Subcutaneous abdominal adipose tissue (tissue), 5 donors: ENCODE measurements around the gene ATP10B.

Experiments
- H3K27ac ChIP-seq: one replicate; pipeline ENCODE4 v1.7.0; 2013; ENCODE audit warnings: low read depth, mild to moderate bottlenecking, inconsistent platforms, low read length, moderate library complexity
- H3K27me3 ChIP-seq, 5 donors: one replicate each; pipeline ENCODE4 v1.7.0; 2013; ENCODE audit warnings: low read length in 5 of 5, inconsistent platforms in 1 of 5; ENCODE audit not compliant: control insufficient read depth in 5 of 5, insufficient read depth in 4 of 5
- H3K36me3 ChIP-seq, 5 donors: one replicate each; pipeline ENCODE4 v1.7.0; 2013; ENCODE audit warnings: low read length in 5 of 5; ENCODE audit not compliant: control insufficient read depth in 5 of 5, insufficient read depth in 5 of 5
- H3K4me1 ChIP-seq, 5 donors: one replicate each; pipeline ENCODE4 v1.7.0; 2013; ENCODE audit warnings: low read length in 5 of 5, mild to moderate bottlenecking in 3 of 5, moderate library complexity in 1 of 5; ENCODE audit not compliant: control insufficient read depth in 5 of 5, insufficient read depth in 5 of 5
- H3K4me3 ChIP-seq, 5 donors: one replicate each; pipeline ENCODE4 v1.7.0; 2013; ENCODE audit warnings: low read length in 5 of 5, low read depth in 1 of 5
- H3K9ac ChIP-seq, 5 donors: one replicate each; pipeline ENCODE4 v1.7.0; 2013; ENCODE audit warnings: low read length in 5 of 5, mild to moderate bottlenecking in 4 of 5, moderate library complexity in 3 of 5
- H3K9me3 ChIP-seq, 5 donors: one replicate each; pipeline ENCODE4 v1.7.0; 2013; ENCODE audit warnings: low read length in 5 of 5; ENCODE audit not compliant: control insufficient read depth in 5 of 5
- donor health status: healthy.
- donor health status: healthy.
- donor health status: healthy.
- donor health status: healthy.
- donor health status: healthy.

ATP10B gene

DNA sequence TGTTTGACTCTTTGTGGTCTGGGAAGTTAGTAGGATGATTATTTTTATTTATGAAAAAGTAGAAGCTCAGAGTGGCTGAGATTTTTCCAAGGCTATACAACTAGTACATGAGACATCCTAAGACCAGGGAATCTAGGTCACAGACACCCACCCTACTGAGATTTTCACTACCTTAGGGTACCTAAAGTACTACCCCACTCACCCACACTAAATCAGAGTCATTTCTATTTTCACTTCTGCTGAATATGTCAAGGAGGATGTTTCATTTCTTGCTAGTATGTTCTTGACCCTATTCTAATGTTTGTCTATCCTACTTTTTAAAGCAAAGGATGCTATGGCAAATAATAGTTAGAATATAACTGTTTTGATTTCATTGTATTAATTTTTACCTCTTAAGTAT is 206.0 kb downstream of the ATP10B start:
- no peak overlapping the region for H3K27ac ChIP-seq
- H3K9me3 ChIP-seq: no peaks in the 10 kb centered on the region
- H3K4me1 ChIP-seq: peaks cover 0 to 7% (median 0%) of the 10 kb centered on the region in 5 donors
- no peaks in the 10 kb centered on the region for H3K27me3 ChIP-seq
- no peak overlapping the region for H3K4me3 ChIP-seq
- H3K9ac ChIP-seq: no peak overlapping the region
- H3K36me3 ChIP-seq: no peaks in the 10 kb centered on the region

DNA sequence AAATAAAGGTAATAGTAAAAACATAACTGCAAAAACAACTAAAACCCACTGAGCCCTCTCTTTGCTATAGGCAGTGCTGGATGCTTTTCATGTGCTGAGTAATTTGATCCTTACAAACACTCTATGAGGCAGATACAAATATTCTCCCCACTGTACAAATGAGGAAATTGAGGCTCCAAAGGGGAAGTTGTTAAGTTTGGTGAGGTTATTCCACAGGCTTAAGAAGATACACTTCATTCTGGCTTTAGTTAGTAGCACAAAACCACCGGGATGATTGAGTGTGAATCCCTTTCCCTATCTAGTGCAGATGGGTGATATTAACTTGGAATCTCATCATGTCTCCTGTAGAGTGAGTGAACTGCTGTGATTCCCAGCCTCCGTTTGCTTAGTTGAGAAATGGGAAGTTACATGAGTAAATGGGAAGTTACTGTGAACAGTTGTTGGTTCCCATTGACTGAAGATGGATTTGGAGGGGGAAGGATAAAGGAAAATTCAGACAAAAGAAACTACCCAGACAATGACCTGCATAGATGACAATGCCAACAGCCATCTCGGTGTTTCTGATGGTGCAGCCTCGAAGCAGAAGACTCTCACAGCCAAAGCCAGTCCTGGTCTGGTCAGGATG is 208.3 kb downstream of the ATP10B start:
- no peaks in the 10 kb centered on the region for H3K27me3 ChIP-seq
- no peak overlapping the region for H3K27ac ChIP-seq
- no peaks in the 10 kb centered on the region for H3K9me3 ChIP-seq
- H3K36me3 ChIP-seq: no peaks in the 10 kb centered on the region
- H3K4me1 ChIP-seq: peaks cover 0 to 7% (median 0%) of the 10 kb centered on the region in 5 donors
- no peak overlapping the region for H3K9ac ChIP-seq
- no peak overlapping the region for H3K4me3 ChIP-seq

DNA sequence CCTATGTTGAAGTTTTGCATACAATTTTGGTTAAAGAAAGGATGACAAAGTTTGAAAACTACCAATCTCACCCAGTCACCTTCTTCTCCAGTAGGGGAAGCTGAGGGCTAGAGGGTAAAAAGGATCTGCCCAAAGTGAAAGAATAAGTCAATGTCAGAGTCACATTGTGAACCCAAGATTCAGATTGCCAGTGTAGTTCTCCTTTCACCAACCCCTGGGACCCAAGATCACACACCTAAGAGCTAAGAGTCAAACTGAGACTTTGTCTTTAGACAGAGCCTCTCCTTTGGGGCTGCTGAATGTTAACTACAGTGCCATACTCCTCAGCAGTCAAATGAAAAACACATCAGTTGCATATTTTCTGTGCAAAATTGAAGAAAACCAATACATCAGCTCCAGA is 210.6 kb downstream of the ATP10B start:
- Histone ChIP-seq H3K4me3 (no peak overlapping the region), H3K4me1 (peaks cover 0 to 7% (median 0%) of the 10 kb centered on the region in 5 donors), H3K9me3 (no peaks in the 10 kb centered on the region), H3K27ac (no peak overlapping the region), H3K27me3 (peaks cover 0 to 4% (median 0%) of the 10 kb centered on the region in 5 donors), H3K36me3 (no peaks in the 10 kb centered on the region), H3K9ac (no peak overlapping the region)

DNA sequence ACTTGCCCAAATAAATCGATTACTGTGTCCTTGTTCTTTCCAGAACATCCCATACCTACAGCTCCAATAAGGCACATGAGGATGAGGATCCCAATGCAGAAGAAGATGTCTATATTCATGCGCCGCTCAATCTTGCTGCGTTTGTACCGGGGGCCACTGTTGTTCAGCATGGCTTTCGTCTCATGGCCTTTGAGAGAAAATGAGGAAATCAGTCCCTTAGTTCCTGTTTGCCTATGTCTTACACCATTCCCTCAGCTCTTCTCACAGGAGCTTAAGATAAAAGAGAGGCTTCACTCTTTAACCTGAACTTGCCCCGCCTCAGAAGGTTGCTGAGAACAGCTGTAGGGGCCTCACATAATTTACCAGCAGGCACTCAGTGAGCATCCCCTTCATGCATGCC is 211.6 kb downstream of the ATP10B start:
- no peak overlapping the region for H3K4me3 ChIP-seq
- no peaks in the 10 kb centered on the region for H3K36me3 ChIP-seq
- no peak overlapping the region for H3K9ac ChIP-seq
- no peaks in the 10 kb centered on the region for H3K9me3 ChIP-seq
- H3K27ac ChIP-seq: no peak overlapping the region
- H3K27me3 ChIP-seq: peaks cover 0 to 4% (median 0%) of the 10 kb centered on the region in 5 donors
- H3K4me1 ChIP-seq: peaks cover 0 to 7% (median 0%) of the 10 kb centered on the region in 5 donors

DNA sequence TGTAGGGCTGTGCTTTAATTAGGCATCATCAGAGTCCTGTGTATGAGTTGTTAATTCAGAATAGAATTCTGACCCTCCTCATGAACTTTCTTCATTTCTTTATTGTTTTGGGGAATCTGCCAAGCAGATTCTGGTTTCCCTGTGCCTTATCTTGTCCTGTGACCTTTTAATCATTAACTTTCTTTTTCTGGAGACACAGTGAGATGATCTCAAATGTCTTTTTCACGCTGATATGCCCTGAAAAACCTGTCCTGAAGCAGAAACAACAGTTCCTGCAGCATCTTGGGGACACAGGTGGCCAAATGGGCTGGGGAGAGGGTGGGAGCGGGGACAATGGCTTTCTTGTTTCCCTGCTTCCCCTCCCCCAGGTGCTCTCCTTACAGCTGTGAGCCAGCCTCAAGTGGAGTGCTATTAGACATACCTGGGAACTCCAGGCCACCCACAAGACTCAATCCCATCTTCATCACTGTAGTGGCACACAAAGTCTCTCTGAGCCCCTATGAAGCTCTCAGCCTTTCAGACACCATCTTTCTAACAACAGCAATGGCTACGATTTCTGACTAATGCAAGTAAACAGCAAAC is 213.8 kb downstream of the ATP10B start:
- Histone ChIP-seq H3K27ac (no peak overlapping the region), H3K27me3 (peaks cover 0 to 4% (median 0%) of the 10 kb centered on the region in 5 donors), H3K9me3 (no peaks in the 10 kb centered on the region), H3K4me1 (peaks cover 0 to 2% (median 0%) of the 10 kb centered on the region in 5 donors), H3K36me3 (no peaks in the 10 kb centered on the region), H3K9ac (no peak overlapping the region), H3K4me3 (no peak overlapping the region)

DNA sequence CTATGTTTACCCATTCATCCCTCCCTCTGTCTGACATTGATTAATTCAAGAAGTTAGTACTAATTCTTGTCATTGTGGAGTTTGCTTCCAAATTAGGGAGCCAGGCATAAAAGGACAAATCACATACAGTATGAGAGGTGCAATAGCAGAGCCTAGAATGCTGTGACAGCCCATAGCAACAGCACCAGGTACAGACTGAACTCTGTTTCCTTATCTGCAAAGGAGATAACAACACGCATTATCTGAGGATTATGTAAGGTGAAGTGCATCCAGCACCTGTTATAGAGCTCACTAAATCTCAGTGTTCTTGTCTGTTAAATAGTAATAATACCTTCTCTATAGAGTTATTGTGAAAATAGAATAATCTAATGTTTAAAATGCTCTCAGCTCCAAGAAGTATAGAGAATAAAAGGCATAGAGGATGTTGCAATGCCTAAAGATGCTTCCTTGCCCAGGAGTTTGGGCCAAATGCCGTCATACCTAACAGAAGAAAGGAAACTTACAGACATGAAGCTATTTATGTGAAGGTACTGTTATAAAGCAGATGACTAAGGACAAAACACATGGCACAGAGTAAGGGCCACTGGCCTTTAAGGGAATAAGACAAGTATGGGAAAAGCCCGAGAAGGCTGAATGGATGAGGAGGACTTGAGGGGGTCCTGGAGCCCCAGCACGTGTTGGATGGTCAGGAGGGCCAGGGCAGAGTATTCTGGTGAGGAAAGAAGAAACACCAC is 214.5 kb downstream of the ATP10B start:
- peaks cover 0 to 4% (median 0%) of the 10 kb centered on the region in 5 donors for H3K27me3 ChIP-seq
- no peak overlapping the region for H3K4me3 ChIP-seq
- no peak overlapping the region for H3K9ac ChIP-seq
- no peaks in the 10 kb centered on the region for H3K36me3 ChIP-seq
- no peaks in the 10 kb centered on the region for H3K9me3 ChIP-seq
- no peaks in the 10 kb centered on the region for H3K4me1 ChIP-seq
- no peak overlapping the region for H3K27ac ChIP-seq

DNA sequence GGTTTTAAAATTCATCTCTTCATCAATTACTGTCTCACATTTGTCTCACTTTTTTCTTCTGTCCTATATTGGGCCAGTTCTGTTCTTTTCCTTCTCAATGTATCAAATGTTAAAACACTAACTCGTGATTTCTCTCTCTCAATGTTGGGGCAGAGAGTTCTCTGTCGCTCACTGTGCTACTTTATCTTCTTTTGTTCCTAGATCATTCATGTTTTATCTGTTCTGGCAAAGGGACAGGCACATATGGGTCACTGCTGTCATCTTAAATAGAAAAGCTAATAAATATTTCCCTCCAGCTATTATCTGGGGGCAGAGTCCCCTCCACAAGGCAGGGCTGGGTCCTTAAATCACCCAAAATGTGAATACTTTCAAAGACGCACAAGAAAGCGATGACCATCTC is 216.3 kb downstream of the ATP10B start:
- H3K4me1 ChIP-seq: no peaks in the 10 kb centered on the region

DNA sequence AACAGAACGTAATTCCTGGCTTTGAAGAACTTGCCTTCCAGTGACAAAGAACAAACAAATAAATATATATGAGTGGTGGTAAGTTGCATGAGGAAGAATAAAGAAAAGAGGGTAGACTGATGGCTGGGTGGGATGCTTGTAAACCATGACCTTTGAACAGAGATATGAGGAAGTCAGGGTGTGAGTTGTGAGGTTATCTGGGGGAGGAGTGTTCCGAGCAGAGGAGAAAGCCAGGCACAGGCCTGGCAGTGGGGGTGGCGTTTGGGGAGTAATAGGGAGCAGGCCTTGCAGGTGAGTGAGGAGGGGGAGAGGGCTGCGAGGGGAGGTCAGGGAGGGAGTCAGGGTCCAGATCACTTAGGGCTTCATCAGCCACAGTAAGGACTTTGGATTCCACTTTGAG is 217.0 kb downstream of the ATP10B start:
- H3K27ac ChIP-seq: no peak overlapping the region
- no peak overlapping the region for H3K9ac ChIP-seq
- H3K9me3 ChIP-seq: no peaks in the 10 kb centered on the region
- H3K4me1 ChIP-seq: no peaks in the 10 kb centered on the region
- no peaks in the 10 kb centered on the region for H3K36me3 ChIP-seq
- H3K4me3 ChIP-seq: no peak overlapping the region
- H3K27me3 ChIP-seq: peaks cover 0 to 4% (median 0%) of the 10 kb centered on the region in 5 donors

More for the DNA sequence above, 216.3 kb downstream of the ATP10B start:
- Histone ChIP-seq H3K27me3 (peaks cover 0 to 4% (median 0%) of the 10 kb centered on the region in 5 donors), H3K9ac (no peak overlapping the region), H3K4me3 (no peak overlapping the region), H3K9me3 (no peaks in the 10 kb centered on the region), H3K36me3 (no peaks in the 10 kb centered on the region), H3K27ac (no peak overlapping the region)

DNA sequence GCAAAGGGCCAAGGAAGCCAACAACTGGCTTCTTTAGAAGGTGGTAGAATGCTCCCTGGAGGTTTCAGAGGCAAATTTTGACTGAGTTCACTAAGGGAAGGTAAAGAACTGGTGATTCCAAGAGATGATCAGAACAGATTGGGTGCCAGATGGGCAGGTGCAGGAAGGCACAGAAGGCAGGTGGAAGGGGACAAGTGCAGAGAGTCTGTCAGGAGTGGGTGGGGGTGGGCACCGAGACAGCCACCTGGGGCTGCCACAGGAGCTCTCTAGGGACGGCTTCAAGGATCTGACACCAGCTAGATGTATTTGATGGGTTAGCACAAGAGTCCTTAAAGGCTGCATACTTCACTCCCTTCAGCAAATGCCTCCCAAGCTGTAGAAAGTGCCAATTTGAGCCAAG is 223.0 kb downstream of the ATP10B start:
- no peak overlapping the region for H3K9ac ChIP-seq
- no peaks in the 10 kb centered on the region for H3K36me3 ChIP-seq
- no peak overlapping the region for H3K4me3 ChIP-seq
- H3K4me1 ChIP-seq: no peaks in the 10 kb centered on the region
- no peaks in the 10 kb centered on the region for H3K27me3 ChIP-seq
- H3K9me3 ChIP-seq: no peaks in the 10 kb centered on the region
- no peak overlapping the region for H3K27ac ChIP-seq

DNA sequence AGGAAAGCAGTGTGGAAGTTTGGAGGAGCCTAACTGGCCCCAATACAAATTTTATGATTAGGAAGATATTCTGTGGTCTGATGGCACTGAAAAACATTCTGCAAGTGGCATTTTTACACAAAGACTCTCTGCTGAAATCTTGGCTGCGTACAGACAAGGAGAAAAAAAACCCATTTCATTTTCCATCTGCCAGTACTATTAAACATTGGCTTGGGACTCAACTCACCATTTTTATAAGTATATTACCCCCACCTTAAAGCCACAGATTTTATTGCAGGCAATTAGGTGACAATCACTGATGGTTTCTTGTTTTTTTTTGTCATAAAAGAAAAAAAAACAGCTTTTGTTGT is 223.4 kb downstream of the ATP10B start:
- Histone ChIP-seq H3K9me3 (no peaks in the 10 kb centered on the region), H3K27ac (no peak overlapping the region)

More for the DNA sequence above, 223.4 kb downstream of the ATP10B start:
- Histone ChIP-seq H3K36me3 (no peaks in the 10 kb centered on the region), H3K4me1 (no peaks in the 10 kb centered on the region), H3K4me3 (no peak overlapping the region), H3K27me3 (no peaks in the 10 kb centered on the region), H3K9ac (no peak overlapping the region)
